GM15510 (cell line): ENCODE results near the gene TMEM253.

Experiments used
- POLR2A ChIP-seq: IDR thresholded peaks from 3 replicates; pipeline ENCODE4 v1.6.1; 2011; ENCODE audit warnings: borderline replicate concordance; ENCODE audit not compliant: insufficient read length; ENCODE audit errors: extremely low read depth

Gene TMEM253

DNA sequence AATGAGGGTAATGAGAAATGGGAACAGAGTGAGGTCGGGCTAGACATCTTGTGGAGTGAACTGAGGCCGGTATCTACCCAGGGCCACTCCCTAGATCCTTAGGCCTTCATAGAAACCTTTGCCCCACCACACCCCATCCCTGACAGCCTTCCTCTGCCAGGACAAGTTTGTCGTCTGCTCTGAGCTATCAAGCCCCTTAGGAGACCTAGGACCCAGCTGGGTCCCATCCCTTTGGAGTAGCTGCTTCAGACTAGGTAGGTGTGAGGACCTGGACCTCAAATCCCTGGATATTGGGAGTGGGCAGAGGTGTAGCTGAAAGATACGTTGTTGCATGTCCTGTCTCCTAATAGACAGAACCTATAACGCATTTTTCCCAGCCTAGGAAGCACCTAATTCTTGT, at the start of gene TMEM253:
TSS of gene TMEM253 (plus strand) at position 136 of the 400 bp plus-strand sequence. CDS start 278 bp downstream, outside the sequence.
- no peak for TF ChIP-seq POLR2A

- no peak for TF ChIP-seq POLR2A
These were observed 47.4 kb upstream of the TMEM253 start for GRCh38 chr14:21053184-21054122.

DNA sequence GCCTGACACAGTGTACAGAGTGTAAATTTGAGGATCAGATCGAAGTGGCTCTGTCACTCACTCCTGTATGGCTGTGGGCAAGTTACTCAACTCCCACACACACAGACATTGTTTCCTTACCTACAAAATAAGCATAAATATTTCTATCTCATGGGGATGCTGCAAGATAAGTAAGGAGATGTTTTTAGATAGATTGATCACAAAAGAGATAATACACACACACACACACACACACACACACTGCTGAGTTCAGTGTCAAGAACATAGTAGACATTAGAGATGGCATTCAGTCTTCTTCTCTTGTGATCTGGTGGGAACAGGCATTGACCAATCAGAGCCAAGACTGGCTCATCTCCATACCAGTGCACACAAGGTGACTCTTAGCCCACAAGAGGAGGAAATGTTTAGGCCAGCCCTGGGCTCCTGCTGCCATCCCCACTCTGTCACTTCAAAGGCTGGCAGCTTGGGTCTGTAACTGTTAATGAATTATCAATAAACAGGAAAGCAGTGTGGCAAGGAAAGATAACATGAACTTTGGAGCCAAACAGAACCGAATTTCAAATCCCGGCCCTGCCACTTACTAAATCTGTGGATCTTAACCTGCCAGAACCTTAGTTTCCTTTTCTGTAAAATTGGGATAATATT, 46.6 kb upstream of the TMEM253 start:
- TF ChIP-seq POLR2A: no peak

- no peak for TF ChIP-seq POLR2A
These were observed 46.1 kb upstream of the TMEM253 start for GRCh38 chr14:21054768-21055145.

DNA sequence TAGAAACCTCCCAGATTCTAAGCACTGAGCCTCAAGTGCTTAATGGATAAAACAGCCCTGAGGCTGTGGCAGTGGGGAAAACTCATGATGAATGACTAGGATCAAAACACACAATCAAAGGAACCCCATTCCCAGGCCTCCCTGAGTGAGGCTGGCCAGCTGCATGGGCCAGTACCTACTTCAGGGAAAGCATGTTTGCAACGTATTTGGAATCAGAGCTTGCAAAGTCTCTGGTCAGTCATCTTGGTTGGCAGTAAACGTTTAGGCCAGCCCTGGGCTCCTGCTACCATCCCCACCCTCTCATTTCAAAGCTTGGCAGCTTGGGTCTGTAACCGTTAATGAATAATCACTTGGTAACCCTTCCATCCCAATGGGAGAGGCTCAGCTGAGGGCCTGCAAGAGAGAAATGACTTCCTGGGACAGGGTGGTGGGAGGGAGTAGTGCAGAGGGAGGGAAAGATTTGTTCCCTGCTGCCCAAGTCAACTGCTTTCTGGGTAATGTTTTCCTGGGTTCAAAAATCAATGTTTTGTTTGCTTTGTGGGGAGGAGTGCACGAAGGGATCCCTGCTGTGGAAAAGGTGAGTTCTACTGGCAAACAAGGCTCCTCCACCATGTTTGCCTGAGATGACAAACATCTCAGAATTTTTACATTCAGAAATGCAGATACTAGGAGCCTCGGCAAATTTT, 45.3 kb upstream of the TMEM253 start:
- TF ChIP-seq POLR2A: no peak

DNA sequence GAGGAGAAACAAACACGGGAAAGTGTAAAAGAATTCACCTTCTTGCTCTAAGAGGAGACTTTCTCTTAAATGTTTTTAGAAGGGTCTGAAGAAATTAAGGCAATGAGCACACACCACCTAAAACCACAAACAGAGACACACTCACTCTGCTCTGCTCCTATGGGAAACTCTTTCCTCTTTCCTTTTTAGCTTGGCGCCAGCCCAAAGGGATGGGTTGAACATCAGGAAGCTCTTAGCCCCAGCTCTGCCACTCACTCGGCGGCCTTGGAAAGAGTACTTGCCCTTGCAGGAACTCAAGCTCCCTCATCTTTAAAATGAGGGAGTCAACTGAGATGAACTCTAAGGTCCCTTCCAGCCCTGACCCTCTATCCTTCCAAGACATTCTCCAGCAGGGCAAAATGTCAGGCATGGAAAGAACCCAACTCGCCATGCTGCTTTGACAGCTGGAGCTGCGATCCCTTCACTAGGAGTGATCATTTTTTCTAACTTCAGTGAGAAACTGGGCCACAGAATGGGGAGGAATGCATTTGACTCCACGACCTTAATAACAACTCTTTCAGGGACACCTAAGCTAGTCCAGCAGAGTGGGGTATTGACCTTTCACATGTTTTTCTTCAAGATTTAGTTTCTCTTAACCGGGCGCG, 44.2 kb upstream of the TMEM253 start:
- TF ChIP-seq POLR2A: no peak

GRCh38 chr14:21057803-21058675, 42.8 kb upstream of the TMEM253 start, which contains the start of gene RNASE8:
RNASE8 (plus strand) TSS chr14:21057822; CDS start chr14:21057893, 71 bp downstream.
- no peak for TF ChIP-seq POLR2A

DNA sequence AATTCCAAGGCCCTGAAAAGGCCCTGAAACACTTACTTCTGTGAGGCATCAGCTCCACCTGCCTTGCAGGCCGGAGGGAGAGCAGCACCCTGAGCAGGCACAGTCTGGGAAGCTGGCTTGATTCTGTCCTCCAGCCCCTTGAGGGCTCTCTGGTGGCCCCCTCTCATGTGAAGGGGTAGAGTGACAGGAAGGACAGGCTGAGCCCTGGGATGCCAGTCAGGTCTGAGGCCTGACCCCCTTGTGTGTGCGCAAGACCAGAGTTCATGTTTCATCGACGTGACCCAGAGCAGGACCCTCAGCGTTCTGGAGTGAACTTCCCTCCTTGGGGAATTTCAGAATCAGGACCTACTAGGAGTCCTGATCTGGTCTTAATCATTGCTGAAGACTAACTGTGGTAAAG, 42.0 kb upstream of the TMEM253 start:
- TF ChIP-seq POLR2A: no peak

GRCh38 chr14:21059842-21060613, 40.8 kb upstream of the TMEM253 start:
- no peak for TF ChIP-seq POLR2A

DNA sequence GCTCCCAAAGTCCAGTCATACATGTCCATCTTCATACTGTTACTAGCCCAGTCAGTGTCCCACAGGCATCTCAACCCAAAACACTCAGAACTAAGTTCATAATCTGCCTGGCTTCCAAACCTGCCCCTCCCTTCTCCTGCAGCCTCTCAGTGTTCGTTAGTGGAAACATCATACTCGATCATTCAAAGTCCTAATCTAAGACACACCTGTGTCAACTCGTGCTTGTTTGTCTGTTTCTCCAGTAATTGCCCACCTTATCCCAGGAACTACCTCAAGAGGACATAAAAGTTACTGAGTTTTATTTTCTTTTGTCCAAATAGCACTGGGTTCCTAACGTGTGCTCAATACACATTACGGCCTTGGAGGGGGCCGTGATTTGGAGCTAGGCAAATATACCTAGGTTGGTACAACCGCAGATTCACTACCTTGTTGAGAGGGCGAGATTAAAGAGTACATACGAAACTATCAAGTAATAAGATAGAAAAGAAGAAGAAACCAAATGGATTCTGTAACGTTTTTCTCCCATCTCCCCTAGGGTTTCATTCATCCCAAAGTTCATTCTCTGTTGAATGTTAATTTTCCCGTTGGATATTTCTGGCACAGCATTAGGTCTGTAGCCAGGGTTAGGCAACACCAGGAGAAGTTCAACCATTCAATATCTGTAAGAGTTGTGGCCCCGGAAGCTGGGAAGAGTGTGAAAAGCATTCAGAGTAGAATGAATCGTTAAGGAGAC, 40.1 kb upstream of the TMEM253 start:
- TF ChIP-seq POLR2A: no peak

DNA sequence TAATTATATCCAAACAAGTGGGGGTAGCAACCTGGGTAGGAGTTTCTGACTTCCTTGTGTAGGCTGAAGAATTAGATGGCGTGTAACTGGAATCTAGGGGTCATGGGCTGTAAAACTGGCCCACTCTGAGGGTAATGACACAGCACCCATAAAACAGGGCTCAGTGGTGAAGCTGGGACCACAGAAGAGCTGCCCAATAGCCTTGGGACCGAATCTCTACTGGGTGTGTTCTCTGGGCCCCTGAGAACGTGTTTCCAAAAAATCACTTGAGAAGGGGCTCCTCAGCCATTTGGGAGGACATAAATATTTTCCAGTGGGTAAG, 39.6 kb upstream of the TMEM253 start:
- TF ChIP-seq POLR2A: no peak

DNA sequence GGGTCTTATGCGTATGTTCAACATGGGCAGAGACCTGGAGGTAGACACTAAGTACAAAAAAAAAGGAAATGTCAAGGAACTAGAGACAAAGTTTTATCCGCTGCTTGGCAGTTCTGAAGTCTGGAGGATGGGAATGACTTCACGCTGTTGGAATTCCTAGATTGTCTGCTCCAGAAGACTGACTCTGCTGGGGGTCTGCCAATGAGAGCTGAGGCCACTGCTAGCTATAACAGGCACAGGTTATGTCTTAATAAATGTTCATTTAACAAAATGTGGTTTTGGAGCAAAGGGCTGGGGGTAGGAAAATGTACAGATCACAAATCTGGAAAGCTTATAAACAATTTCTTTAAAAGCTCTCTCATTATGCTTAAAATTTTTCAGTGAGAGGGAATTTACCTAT, 37.4 kb upstream of the TMEM253 start:
- no peak for TF ChIP-seq POLR2A
